HG03521 (cell line): ENCODE data around the gene SLC39A13.

Source experiments
- ATAC-seq: cut with Tn5 transposase; IDR thresholded peaks from one replicate; pipeline ENCODE4 v1.9.1; 2021; ENCODE audit warnings: mild to moderate bottlenecking, moderate library complexity; ENCODE audit not compliant: unreplicated experiment

SLC39A13 gene

DNA sequence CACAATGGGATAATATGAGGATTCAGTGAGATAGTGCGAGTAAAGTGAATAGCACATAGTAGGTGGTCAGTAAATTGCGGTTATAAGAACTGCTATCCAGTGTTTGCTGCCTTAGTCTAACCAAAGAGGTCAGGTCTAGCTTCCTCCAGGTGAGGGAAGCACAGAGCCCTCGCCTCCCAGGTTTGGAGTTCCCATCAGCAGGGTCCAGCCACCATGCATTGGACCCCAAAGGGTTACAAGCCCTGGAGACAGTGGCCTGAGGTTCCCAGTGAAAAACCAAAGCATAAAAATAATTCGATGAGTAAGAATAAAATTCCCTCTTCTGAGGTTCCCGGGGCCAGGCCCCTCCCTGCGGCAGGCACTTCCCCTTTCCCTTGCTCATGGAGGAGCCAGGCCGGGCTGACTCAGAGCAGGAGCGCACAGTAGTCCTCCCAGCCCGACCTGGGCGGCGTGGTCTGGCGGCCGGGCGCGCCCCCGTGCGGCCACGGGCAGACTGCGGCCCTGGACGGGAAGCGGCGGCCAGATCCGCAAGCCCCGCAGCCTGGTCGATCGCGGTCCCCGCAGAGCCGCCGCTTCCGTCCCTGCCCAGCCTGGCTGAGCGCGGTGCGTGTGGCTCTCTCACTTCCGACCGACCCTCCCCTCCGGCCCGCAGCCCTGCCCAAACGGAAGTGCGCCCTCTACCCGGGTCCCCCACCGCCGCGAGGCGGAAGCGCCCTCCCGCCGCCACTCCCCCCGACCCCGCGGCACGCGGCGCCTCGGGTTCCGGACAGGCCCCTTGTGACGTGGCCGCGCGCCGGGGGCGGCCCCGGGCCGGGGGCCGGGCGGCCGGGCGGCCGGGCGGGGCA, at the start of gene SLC39A13:
Gene SLC39A13 (plus strand): TSS at position 845 of the 845 bp plus-strand sequence. CDS start 1,505 bp downstream, outside the sequence.
- ATAC-seq: peak; percentile 85

GRCh38 chr11:47358731-47359051, 49.7 kb upstream of the SLC39A13 start:
- ATAC-seq: no peak

- ATAC-seq: no peak
Observed at GRCh38 chr11:47359162-47359561, 49.2 kb upstream of the SLC39A13 start.

GRCh38 chr11:47359586-47359985, 48.8 kb upstream of the SLC39A13 start:
- no peak for ATAC-seq

DNA sequence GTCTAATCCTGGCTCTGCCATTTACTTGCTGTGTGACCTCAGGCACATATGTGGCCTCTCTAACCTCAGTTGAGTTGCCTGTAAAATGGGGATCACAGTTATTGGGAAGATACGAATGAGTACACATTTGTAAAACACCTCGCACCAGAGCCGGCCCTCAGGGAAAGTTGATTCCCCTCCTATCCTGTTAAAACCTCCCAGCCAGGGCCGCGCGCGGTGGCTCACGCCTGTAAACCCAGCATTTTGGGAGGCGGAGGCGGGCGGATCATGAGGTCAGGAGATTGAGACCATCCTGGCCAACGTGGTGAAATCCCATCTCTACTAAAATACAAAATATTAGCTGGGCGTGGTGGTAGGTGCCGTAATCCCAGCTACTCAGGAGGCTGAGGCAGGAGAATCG, 48.0 kb upstream of the SLC39A13 start:
- ATAC-seq: no peak

DNA sequence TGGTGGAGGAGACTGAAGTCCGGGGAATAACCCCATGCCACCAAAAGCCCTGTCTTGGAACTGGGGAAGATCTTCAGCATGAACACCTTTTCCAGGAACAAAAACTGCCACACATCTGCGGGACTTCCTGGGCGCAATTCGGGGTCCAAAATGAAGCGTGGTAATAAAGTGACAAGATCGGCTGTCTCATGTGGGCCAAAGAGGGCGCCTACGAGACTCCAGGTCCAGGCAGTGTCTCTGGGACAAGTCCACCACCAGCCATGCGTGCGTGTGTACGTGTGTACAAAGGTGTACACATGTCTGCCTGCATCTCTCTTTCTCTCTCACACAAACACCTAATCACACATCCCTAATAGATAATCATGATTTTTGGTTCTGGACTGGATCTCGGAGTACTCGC, 47.0 kb upstream of the SLC39A13 start:
- no peak for ATAC-seq

GRCh38 chr11:47366020-47366490, 42.3 kb upstream of the SLC39A13 start:
- ATAC-seq: no peak

DNA sequence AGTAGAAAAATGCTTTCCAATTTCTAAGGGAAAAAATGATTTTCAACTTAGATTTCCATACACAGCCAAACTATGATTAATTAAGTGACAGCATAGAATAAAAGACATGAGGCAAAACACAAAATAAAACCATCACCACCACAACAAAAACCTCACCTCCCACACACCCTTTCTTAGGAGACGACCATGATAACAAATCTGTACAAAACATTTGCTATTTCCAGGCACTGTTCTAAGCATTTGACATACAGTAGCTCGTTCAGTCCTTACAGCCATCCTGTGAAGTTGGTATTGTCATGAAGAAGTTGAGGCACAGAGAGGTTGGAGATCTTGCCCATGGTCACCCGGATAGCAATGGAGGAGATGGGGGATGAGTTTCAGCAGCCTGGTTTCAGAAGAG, 38.7 kb upstream of the SLC39A13 start:
- ATAC-seq: no peak

GRCh38 chr11:47372422-47372821, 36.0 kb upstream of the SLC39A13 start:
- no peak for ATAC-seq

DNA sequence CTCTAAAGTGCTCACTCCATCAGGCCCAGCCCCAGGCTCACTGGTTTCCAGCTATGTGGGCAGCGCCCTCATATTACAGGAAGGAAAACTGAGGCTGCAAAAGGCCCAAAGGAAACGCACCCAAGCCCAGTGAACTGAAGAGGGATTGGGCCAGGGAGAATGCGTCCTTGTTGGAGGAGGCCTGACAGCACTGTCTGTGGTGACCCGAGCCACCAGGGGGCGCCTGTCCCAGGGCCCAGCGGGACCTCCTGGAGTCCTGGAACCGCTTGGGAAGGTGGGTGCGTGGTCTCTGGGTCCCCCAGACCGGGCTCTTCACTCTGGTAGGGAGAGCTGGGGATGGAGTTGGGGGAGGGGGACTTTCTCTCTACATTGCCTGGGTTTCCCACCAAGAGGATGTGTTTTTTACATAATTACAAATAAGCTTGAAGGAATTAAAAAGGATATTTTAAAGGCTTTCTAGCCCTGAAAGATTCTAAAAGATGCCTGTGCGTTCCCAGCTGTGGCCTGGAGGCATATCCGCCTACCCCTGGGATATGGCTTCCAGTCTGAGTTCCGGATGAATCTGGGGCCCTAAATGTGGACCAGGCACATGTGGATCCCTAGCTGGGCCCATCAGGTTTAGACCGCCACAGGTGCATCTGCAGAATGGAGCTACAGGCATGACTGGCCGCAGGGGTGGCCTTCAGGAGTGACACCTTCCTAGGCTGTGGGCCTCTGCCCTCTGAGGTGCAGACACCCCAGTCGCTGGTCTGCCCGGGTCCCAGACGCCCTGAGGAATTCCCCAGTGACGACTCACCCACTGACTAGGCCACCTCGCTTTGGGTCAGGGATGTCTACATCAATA, 34.3 kb upstream of the SLC39A13 start:
- no peak for ATAC-seq

GRCh38 chr11:47374720-47375019, 33.7 kb upstream of the SLC39A13 start:
- no peak for ATAC-seq

- no peak for ATAC-seq
Observed at GRCh38 chr11:47375020-47375419, 33.4 kb upstream of the SLC39A13 start.

GRCh38 chr11:47375546-47376085, 32.8 kb upstream of the SLC39A13 start:
- no peak for ATAC-seq

DNA sequence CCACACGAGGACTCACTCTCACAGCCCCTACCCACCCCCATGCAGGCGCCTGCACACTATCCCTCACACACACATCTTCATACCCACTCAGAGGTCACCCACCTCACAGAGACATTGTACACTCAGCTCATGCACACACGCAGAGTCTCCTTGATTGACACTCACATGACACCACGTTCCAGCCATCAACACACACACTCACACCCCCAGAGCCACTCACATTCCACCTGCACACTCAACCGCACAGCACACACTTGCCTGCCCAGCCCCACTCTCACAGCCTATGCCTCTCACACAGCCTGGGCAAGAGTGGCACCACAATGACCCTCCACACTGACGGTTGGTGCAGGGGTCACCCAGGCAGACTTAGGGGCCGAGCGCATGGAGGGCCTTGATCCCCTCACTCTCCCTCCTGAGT, 32.3 kb upstream of the SLC39A13 start:
- ATAC-seq: no peak

DNA sequence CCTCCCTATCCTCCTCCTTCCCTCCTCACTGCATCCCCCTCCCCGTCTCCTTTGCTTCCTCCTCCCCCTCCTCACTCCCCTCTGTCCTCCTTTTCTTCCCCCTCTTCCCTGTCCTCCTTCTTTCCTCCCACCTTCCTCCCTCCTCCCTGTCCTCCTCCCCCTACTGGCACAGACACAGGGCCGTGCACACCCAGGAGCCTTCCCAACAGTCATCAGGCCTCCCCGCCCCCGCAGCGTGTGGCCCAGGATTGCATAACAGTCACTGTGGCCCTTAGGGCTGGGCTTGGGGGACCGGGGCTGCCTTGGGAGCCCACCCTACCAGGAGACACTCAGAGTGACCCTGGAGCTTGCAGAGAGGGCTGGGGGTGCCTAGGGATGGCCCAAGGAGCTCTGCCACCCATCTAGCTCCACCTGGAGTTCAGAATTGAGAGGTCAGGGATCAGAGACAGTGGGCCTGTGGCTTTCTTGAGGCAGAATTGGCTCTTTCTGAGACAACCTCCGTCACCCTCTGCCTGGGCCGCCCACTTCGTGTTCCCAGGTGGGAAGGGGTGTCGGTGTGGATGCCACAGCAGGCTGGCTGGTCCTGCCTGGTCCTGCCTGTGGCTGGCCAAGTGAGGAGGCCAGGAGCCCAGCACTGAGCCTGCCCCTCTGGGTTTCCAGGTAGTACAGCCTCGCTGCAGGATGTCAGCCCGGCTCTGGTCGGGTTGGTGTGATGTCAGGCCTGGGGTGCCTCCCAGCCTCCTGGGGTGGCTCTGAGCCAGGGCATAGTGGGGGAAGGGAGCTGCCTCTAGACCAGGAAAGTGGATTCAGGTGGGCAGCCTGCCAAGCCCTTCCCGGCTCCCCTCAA, 31.6 kb upstream of the SLC39A13 start:
- no peak for ATAC-seq

DNA sequence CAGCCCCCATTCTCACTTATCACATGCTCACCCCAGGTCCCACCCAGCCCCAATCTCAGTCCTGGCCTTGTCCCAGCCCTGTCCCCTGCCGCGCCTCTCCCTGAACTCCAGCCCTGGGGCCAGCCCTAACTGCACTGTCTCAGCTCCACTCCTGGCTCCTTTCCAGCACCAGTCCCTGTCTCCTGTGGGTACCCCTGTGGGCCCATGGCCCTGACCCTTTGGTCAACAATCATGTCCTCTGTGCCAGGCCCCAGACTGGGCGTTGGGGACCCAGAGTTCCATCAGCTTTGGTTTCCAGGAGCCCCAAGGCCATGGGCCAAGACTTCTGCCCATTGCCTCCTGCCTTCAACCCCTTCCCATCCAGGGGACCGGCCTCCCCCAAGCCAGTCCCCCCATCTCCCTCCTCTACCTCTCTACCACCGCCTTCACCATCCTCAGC, 30.8 kb upstream of the SLC39A13 start:
- no peak for ATAC-seq

DNA sequence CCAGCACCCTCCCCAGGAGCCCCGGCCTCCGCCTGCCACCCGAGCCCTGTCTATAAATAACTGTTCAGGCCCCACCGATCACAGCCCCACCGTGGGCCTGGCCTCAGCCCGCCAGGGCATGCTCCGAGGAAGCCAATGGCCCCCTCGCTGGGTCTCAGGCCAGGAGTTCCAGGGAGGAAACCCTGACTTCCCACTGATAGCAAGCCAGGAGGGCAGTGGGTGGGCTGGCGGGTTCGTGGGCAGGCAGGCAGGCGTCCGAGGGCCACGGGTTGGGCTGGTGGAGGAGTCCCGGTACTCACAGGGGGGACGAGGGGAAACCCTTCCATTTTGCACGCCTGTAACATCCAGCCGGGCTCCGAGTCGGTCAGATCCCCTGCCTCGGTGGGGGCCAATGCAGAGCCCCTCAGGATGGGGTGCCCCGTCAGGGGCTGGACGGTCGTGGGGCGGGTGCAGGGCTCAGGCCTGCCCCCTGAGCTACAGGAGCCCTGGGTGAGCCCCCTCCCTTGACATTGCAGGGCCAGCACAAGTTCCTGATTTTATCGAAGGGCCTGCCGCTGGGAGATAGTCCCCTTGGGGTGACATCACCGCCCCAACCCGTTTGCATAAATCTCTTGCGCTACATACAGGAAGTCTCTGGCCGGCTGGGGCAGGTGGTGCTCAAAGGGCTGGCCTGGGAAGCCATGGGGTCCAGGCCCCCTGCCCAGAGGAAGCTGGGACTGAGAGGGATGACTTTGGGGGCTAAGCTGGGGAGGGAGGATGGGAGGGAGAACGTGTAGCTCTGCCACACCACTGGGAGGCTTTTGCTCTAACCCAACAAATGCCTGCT, 30.2 kb upstream of the SLC39A13 start, which contains the start of gene SPI1:
Gene SPI1 (minus strand): TSS at position 538 of the 826 bp plus-strand sequence. CDS start 194 bp downstream, at position 344.
- peak; percentile 83 for ATAC-seq

DNA sequence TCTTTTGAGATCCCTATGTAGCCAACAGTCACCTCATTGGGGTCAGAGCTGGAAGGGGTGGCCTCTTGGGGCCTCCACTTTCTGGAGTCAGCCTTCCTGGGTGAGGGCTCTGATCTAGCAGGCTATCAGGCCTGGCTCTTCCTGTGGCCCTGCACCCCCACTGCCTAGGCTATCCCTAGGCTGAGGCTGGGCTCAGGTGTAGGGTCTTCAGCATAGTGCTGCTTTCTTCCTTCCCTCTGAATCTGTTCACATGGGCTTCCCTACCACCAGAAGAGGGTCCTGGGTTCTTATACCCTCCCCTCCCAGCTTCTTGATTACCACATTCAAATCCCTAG, 29.6 kb upstream of the SLC39A13 start:
- no peak for ATAC-seq

DNA sequence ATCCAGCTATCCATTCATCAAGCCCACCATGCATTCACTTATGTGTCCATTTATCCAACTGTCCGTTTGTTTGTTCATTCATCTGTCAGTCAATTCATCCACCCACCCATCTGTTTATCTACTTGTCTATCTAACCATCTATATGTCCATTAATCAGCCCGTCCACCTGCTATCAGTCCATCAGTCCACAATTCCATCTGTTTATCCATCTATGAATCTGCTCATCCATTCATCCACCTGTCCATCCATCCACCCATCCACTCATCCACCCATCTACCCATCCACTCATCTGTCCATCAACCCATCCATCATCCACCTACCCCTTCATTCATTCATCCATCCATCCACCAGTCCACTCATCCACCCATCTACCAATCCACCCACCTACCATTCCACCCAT, 29.1 kb upstream of the SLC39A13 start:
- no peak for ATAC-seq

DNA sequence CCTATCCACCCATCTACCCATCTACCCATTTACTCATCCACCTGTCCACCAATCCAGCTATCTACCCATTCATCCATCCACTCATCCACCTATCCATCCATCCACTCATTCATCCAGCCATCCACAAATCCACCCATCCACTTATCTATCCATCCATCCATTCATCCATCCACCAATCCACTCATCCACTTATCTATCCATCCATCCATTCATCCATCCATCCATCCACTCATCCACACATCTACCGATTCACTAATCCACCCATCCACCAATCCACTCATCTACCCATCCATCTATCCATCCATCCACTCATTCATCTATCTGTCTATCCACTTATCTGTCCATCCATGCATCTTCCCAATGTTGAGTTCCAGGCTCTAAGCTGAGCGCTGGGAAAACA, 28.3 kb upstream of the SLC39A13 start:
- ATAC-seq: no peak
